Hematopoietic multipotent progenitor cell (in vitro differentiated cells): Measurements from ENCODE around the gene EHD3. TPM values are rescaled to one million over a fixed set of nuclear protein-coding genes. Genes with fewer than 3 reads are reported as not detected.

Experiments
- DNase-seq, 3 donors: peaks; one replicate each; pipeline ENCODE4 v3.0.0-alpha.2; 2011 to 2015; ENCODE audit warnings: low read depth in 2 of 3, low spot score in 2 of 3
- total RNA-seq: library from RNA; depleted of rRNA; stranded (reverse); fragments of >200 nt; gene quantifications from one replicate; pipeline ENCODE4 v1.2.3, GENCODE V29; 2012

Gene EHD3
- total RNA-seq, 1 donor, result 18.9 TPM

- no peak for DNase-seq
Measured at GRCh38 chr2:31212659-31213600, 21.0 kb upstream of the EHD3 start.

- DNase-seq, result no peak
Measured at GRCh38 chr2:31213601-31214443, 20.1 kb upstream of the EHD3 start.

- DNase-seq, result no peak
Measured at GRCh38 chr2:31214444-31214915, 19.5 kb upstream of the EHD3 start.

GRCh38 chr2:31216734-31217133 is 17.2 kb upstream of the EHD3 start:
- DNase-seq, result peak in 2 of 3 donors; percentile 22 to 41

GRCh38 chr2:31217465-31218200 is 16.3 kb upstream of the EHD3 start, which contains the start of gene CAPN14:
CAPN14 (minus strand) TSS chr2:31217515; CDS start chr2:31205447, 12,068 bp downstream.
- DNase-seq, result no peak

GRCh38 chr2:31219131-31219969 is 14.6 kb upstream of the EHD3 start:
- peak in 2 of 3 donors; percentile 45 to 75 for DNase-seq

GRCh38 chr2:31221544-31221943 is 12.4 kb upstream of the EHD3 start:
- peak in 1 of 3 donors; percentile 39 for DNase-seq

- DNase-seq, result peak in 2 of 3 donors; percentile 39 to 58
Measured at GRCh38 chr2:31222071-31222470, 11.9 kb upstream of the EHD3 start.

- DNase-seq, result peak in 2 of 3 donors; percentile 26 to 46
Measured at GRCh38 chr2:31223026-31223425, 10.9 kb upstream of the EHD3 start.

GRCh38 chr2:31223749-31224148 is 10.2 kb upstream of the EHD3 start:
- DNase-seq, result no peak

- DNase-seq, result peak in 1 of 3 donors; percentile 12
Measured at GRCh38 chr2:31226266-31226665, 7.7 kb upstream of the EHD3 start.

GRCh38 chr2:31227110-31227509 is 6.8 kb upstream of the EHD3 start:
- no peak for DNase-seq

GRCh38 chr2:31227711-31228125 is 6.2 kb upstream of the EHD3 start:
- DNase-seq, result no peak

GRCh38 chr2:31228717-31229116 is 5.2 kb upstream of the EHD3 start:
- no peak for DNase-seq

- DNase-seq, result no peak
Measured at GRCh38 chr2:31230751-31231150, 3.2 kb upstream of the EHD3 start.

- no peak for DNase-seq
Measured at GRCh38 chr2:31231571-31232302, 2.2 kb upstream of the EHD3 start.

- DNase-seq, result no peak
Measured at GRCh38 chr2:31232586-31232985, 1.4 kb upstream of the EHD3 start.

- DNase-seq, result no peak
Measured at GRCh38 chr2:31233231-31233630, 721 bp upstream of the EHD3 start.
